HEK293 (cell line): ENCODE measurements around the gene INHBB.

Experiments
- CTCF ChIA-PET: fragments of 350-600 bp; formaldehyde crosslinking; extraction: SDS; loops from one replicate; lab custom pipeline; 2021; ENCODE audit warnings: antibody characterized with exemption; lab: Yijun Ruan, JAX
- POLR2A ChIA-PET: fragments of 300-600 bp; formaldehyde crosslinking; extraction: SDS; loops from one replicate; lab custom pipeline; 2020; ENCODE audit warnings: antibody characterized with exemption, inconsistent platforms; lab: Yijun Ruan, JAX
- H3K27ac ChIP-seq: fragments of 200-500 bp; sonication (Bioruptor generic); 2 replicates; pipeline ENCODE4 v1.5.1; 2014; ENCODE audit warnings: low read depth, low read length, control low read depth, inconsistent platforms; ENCODE audit errors: extremely low read depth
- H3K36me3 ChIP-seq, 2 experiments: fragments of 200-500 bp in 1 of 2; sonication (Bioruptor generic) in 1 of 2; 1 replicate in 1 of 2; 2 replicates in 1 of 2; pipeline ENCODE4 v1.5.1; 2014 to 2017; ENCODE audit warnings: inconsistent platforms in 2 of 2, low read length in 2 of 2; ENCODE audit not compliant: control insufficient read depth in 2 of 2, insufficient read depth in 1 of 2
- H3K4me1 ChIP-seq: fragments of 200-500 bp; sonication (Bioruptor generic); 2 replicates; pipeline ENCODE4 v1.5.1; 2014; ENCODE audit warnings: mild to moderate bottlenecking, low read length, inconsistent platforms; ENCODE audit not compliant: control insufficient read depth, insufficient read depth
- H3K4me3 ChIP-seq: 2 replicates; pipeline ENCODE4 v1.5.1; 2011; ENCODE audit warnings: low read depth, mild to moderate bottlenecking, control low read depth, low read length, moderate library complexity
- H3K9me3 ChIP-seq: fragments of 200-500 bp; sonication (Bioruptor generic); 2 replicates; pipeline ENCODE4 v1.5.1; 2014; ENCODE audit warnings: low read depth, low read length, inconsistent platforms; ENCODE audit not compliant: control insufficient read depth, insufficient read depth
- HOXA7 ChIP-seq: sonication (generic); formaldehyde crosslinking; IDR thresholded peaks from 2 replicates; pipeline ENCODE4 v1.8.1; 2022; ENCODE audit warnings: missing genetic modification reagents, borderline replicate concordance
- PRDM6 ChIP-seq: fragments of 450-650 bp; formaldehyde crosslinking; IDR thresholded peaks from 2 replicates; pipeline ENCODE4 v1.5.1; 2017; ENCODE audit warnings: missing biosample characterization, missing genetic modification characterization
- REPIN1 ChIP-seq: fragments of 450-650 bp; formaldehyde crosslinking; IDR thresholded peaks from 2 replicates; pipeline ENCODE4 v1.5.1; 2017; ENCODE audit warnings: missing biosample characterization, missing genetic modification characterization, low read depth
- ZFHX2 ChIP-seq: fragments of 450-650 bp; formaldehyde crosslinking; conservative IDR thresholded peaks from 2 replicates; pipeline ENCODE4 v1.5.1; 2016; ENCODE audit warnings: missing biosample characterization, missing genetic modification characterization
- ZFP41 ChIP-seq: fragments of 450-650 bp; formaldehyde crosslinking; IDR thresholded peaks from 2 replicates; pipeline ENCODE4 v1.5.1; 2016; ENCODE audit warnings: missing biosample characterization, missing genetic modification characterization, borderline replicate concordance
- ZNF248 ChIP-seq: fragments of 450-650 bp; formaldehyde crosslinking; IDR thresholded peaks from 2 replicates; pipeline ENCODE4 v1.5.1; 2017; ENCODE audit warnings: missing biosample characterization, missing genetic modification characterization
- ZNF510 ChIP-seq: fragments of 450-650 bp; formaldehyde crosslinking; IDR thresholded peaks from 2 replicates; pipeline ENCODE4 v1.5.1; 2018; ENCODE audit warnings: mild to moderate bottlenecking, missing genetic modification characterization, missing biosample characterization; ENCODE audit not compliant: insufficient replicate concordance
- ZNF626 ChIP-seq: fragments of 450-650 bp; sonication (Bioruptor Pico); formaldehyde crosslinking; IDR thresholded peaks from 2 replicates; pipeline ENCODE4 v1.5.1; 2018; ENCODE audit warnings: missing biosample characterization, missing genetic modification characterization, inconsistent platforms
- ZNF677 ChIP-seq: fragments of 450-650 bp; IDR thresholded peaks from 2 replicates; pipeline ENCODE4 v1.5.0; 2018; ENCODE audit warnings: missing biosample characterization, mild to moderate bottlenecking, missing genetic modification characterization, moderate library complexity
- ZSCAN4 ChIP-seq: fragments of 450-650 bp; formaldehyde crosslinking; IDR thresholded peaks from 2 replicates; pipeline ENCODE4 v1.5.1; 2017; ENCODE audit warnings: missing biosample characterization, missing genetic modification characterization
- TF ChIP-seq, protein P1 (sequence below): fragments of 450-650 bp; formaldehyde crosslinking; IDR thresholded peaks from 2 replicates; pipeline ENCODE4 v1.5.1; 2016; ENCODE audit warnings: missing biosample characterization, missing genetic modification characterization
- TF ChIP-seq, protein P2 (sequence below): fragments of 450-650 bp; formaldehyde crosslinking; IDR thresholded peaks from 2 replicates; pipeline ENCODE4 v1.5.1; 2016; ENCODE audit warnings: missing biosample characterization, missing genetic modification characterization
- TF ChIP-seq, protein P3 (sequence below): fragments of 450-650 bp; formaldehyde crosslinking; IDR thresholded peaks from 2 replicates; pipeline ENCODE4 v1.5.1; 2016; ENCODE audit warnings: missing biosample characterization, missing genetic modification characterization

The INHBB gene

GRCh38 chr2:120365236-120365793, 19.4 kb downstream of the INHBB start (continued):
- TF ChIP-seq PRDM6 (tag by site-specific recombination): no peak
- TF ChIP-seq ZFP41 (tag by site-specific recombination): no peak
- TF ChIP-seq, protein P1, sequence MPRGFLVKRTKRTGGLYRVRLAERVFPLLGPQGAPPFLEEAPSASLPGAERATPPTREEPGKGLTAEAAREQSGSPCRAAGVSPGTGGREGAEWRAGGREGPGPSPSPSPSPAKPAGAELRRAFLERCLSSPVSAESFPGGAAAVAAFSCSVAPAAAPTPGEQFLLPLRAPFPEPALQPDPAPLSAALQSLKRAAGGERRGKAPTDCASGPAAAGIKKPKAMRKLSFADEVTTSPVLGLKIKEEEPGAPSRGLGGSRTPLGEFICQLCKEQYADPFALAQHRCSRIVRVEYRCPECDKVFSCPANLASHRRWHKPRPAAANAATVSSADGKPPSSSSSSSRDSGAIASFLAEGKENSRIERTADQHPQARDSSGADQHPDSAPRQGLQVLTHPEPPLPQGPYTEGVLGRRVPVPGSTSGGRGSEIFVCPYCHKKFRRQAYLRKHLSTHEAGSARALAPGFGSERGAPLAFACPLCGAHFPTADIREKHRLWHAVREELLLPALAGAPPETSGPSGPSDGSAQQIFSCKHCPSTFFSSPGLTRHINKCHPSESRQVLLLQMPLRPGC (tag by site-specific recombination): no peak
- TF ChIP-seq REPIN1 (tag by site-specific recombination): no peak
- TF ChIP-seq HOXA7: no peak

DNA sequence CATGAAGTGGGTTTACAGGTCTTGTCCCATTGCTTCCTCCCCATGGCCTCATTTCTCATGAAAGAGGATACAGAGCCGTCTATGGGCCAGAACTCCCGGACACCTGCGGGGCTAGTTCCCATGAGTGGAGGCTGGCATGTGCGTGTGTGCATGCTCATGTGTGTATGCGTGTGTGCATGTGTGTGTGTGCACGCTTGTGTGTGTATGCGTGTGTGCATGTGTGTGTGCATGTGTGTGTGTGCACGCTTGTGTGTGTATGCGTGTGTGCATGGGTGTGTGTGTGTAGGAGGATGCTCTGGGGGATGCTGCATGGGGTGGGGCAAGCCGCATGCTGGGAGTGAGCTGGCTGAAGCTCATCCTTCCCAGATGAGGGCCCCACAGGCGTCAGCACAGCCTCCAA, 20.8 kb downstream of the INHBB start:
- H3K27ac ChIP-seq: no peak overlapping the region
- H3K36me3 ChIP-seq: no peaks in the 10 kb centered on the region
- TF ChIP-seq ZSCAN4 (tag by site-specific recombination) (peak; percentile 90), REPIN1 (tag by site-specific recombination) (no peak), ZNF626 (tag by site-specific recombination) (no peak), ZFHX2 (tag by site-specific recombination) (peak; percentile 28; the same call in 1 of the 2 replicates)
- H3K4me1 ChIP-seq: no peaks in the 10 kb centered on the region
- POLR2A ChIA-PET: no interaction called here
- H3K9me3 ChIP-seq: no peaks in the 10 kb centered on the region
- CTCF ChIA-PET: no interaction called here
- no peak overlapping the region for H3K4me3 ChIP-seq

GRCh38 chr2:120367221-120367620, 21.3 kb downstream of the INHBB start:
- H3K36me3 ChIP-seq: no peaks in the 10 kb centered on the region
- CTCF ChIA-PET: no interaction called here
- no peak overlapping the region for H3K4me3 ChIP-seq
- no peak for TF ChIP-seq ZNF510 (tag by site-specific recombination)
- TF ChIP-seq ZFHX2 (tag by site-specific recombination): no peak
- TF ChIP-seq, all 188 proteins: peak for 0
- POLR2A ChIA-PET: no interaction called here
- no peak overlapping the region for H3K27ac ChIP-seq
- H3K9me3 ChIP-seq: no peaks in the 10 kb centered on the region
- no peaks in the 10 kb centered on the region for H3K4me1 ChIP-seq

- no peaks in the 10 kb centered on the region for H3K36me3 ChIP-seq
- POLR2A ChIA-PET: no interaction called here
- no peak overlapping the region for H3K4me3 ChIP-seq
- H3K9me3 ChIP-seq: no peaks in the 10 kb centered on the region
- no peaks in the 10 kb centered on the region for H3K4me1 ChIP-seq
- CTCF ChIA-PET: no interaction called here
- TF ChIP-seq, protein P1 (tag by site-specific recombination): no peak
- TF ChIP-seq ZNF248 (no peak), ZNF677 (tag by site-specific recombination) (no peak)
- TF ChIP-seq, protein P2, sequence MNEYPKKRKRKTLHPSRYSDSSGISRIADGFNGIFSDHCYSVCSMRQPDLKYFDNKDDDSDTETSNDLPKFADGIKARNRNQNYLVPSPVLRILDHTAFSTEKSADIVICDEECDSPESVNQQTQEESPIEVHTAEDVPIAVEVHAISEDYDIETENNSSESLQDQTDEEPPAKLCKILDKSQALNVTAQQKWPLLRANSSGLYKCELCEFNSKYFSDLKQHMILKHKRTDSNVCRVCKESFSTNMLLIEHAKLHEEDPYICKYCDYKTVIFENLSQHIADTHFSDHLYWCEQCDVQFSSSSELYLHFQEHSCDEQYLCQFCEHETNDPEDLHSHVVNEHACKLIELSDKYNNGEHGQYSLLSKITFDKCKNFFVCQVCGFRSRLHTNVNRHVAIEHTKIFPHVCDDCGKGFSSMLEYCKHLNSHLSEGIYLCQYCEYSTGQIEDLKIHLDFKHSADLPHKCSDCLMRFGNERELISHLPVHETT (tag by site-specific recombination): no peak
- TF ChIP-seq, protein P3, sequence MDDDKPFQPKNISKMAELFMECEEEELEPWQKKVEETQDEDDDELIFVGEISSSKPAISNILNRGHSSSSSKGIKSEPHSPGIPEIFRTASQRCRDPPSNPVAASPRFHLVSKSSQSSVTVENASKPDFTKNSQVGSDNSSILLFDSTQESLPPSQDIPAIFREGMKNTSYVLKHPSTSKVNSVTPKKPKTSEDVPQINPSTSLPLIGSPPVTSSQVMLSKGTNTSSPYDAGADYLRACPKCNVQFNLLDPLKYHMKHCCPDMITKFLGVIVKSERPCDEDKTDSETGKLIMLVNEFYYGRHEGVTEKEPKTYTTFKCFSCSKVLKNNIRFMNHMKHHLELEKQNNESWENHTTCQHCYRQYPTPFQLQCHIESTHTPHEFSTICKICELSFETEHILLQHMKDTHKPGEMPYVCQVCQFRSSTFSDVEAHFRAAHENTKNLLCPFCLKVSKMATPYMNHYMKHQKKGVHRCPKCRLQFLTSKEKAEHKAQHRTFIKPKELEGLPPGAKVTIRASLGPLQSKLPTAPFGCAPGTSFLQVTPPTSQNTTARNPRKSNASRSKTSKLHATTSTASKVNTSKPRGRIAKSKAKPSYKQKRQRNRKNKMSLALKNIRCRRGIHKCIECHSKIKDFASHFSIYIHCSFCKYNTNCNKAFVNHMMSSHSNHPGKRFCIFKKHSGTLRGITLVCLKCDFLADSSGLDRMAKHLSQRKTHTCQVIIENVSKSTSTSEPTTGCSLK (tag by site-specific recombination): no peak
- no peak overlapping the region for H3K27ac ChIP-seq
These were observed 21.7 kb downstream of the INHBB start for GRCh38 chr2:120367649-120368048.
